CD14-positive monocyte (primary cell): Measurements from ENCODE around the gene CDH4. TPM values are rescaled to one million over a fixed set of nuclear protein-coding genes. Genes with fewer than 3 reads are reported as not detected.

Source experiments
- DNase-seq, 3 donors: peaks; one replicate each; pipeline ENCODE4 v3.0.0-alpha.2; 2011 to 2022
- H2AFZ ChIP-seq: 2 replicates; pipeline ENCODE4 v1.6.0; 2012; ENCODE audit warnings: mild to moderate bottlenecking, low read depth, low read length, inconsistent platforms; ENCODE audit not compliant: insufficient read depth, poor library complexity, severe bottlenecking
- H3K27ac ChIP-seq, 2 donors: 1 replicate in 1 of 2; 2 replicates in 1 of 2; pipeline ENCODE4 v1.5.1; 2012 to 2013; ENCODE audit warnings: low read length in 2 of 2, control low read depth in 1 of 2, inconsistent platforms in 1 of 2, low read depth in 1 of 2, mild to moderate bottlenecking in 1 of 2
- H3K27me3 ChIP-seq, 2 donors: one replicate each; pipeline versions ENCODE4 v1.6.0 to v1.6.1; 2011 to 2013; ENCODE audit warnings: low read length in 2 of 2; ENCODE audit not compliant: control insufficient read depth in 2 of 2, insufficient read depth in 2 of 2
- H3K36me3 ChIP-seq, 2 donors: replicated peaks in 1 of 2; 1 replicate in 1 of 2; 2 replicates in 1 of 2; pipeline versions ENCODE4 v1.5.1 to v1.6.1; 2012 to 2013; ENCODE audit warnings: low read length in 2 of 2, control low read depth in 1 of 2, inconsistent platforms in 1 of 2, mild to moderate bottlenecking in 1 of 2; ENCODE audit not compliant: insufficient read depth in 2 of 2, control insufficient read depth in 1 of 2
- H3K4me1 ChIP-seq, 2 donors: 1 replicate in 1 of 2; 2 replicates in 1 of 2; pipeline versions ENCODE4 v1.5.1 to v1.6.1; 2012 to 2013; ENCODE audit warnings: low read length in 2 of 2, control low read depth in 1 of 2, inconsistent platforms in 1 of 2, mild to moderate bottlenecking in 1 of 2, moderate library complexity in 1 of 2; ENCODE audit not compliant: insufficient read depth in 2 of 2, control insufficient read depth in 1 of 2
- H3K4me2 ChIP-seq: replicated peaks from 2 replicates; pipeline ENCODE3; 2012; ENCODE audit warnings: low read length, moderate library complexity, mild to moderate bottlenecking; ENCODE audit not compliant: poor library complexity, severe bottlenecking; ENCODE audit errors: extremely low read depth
- H3K4me3 ChIP-seq, 3 experiments: fragments of 200-600 bp in 1 of 3; sonication (generic) in 1 of 3; replicated peaks in 1 of 3; 1 replicate in 2 of 3; 2 replicates in 1 of 3; pipeline ENCODE4 v1.5.1; 2011 to 2013; ENCODE audit warnings: low read length in 3 of 3, mild to moderate bottlenecking in 3 of 3, control low read depth in 2 of 3, low read depth in 2 of 3, inconsistent platforms in 1 of 3, moderate library complexity in 1 of 3
- H3K79me2 ChIP-seq: 2 replicates; pipeline ENCODE4 v1.6.0; 2012; ENCODE audit warnings: mild to moderate bottlenecking, control low read depth, inconsistent platforms, low read length, moderate library complexity; ENCODE audit not compliant: insufficient read depth
- H3K9ac ChIP-seq: 2 replicates; pipeline ENCODE4 v1.6.0; 2017; ENCODE audit warnings: low read length, mild to moderate bottlenecking; ENCODE audit not compliant: insufficient read depth, poor library complexity, severe bottlenecking
- H3K9me3 ChIP-seq, 2 donors: replicated peaks in 1 of 2; 1 replicate in 1 of 2; 2 replicates in 1 of 2; pipeline versions ENCODE4 v1.5.1 to v1.6.1; 2012 to 2013; ENCODE audit warnings: low read length in 2 of 2, control low read depth in 1 of 2; ENCODE audit not compliant: control insufficient read depth in 1 of 2, insufficient read depth in 1 of 2
- H4K20me1 ChIP-seq: 2 replicates; pipeline ENCODE4 v1.6.0; 2012; ENCODE audit warnings: mild to moderate bottlenecking, low read length, control low read depth, moderate library complexity; ENCODE audit not compliant: insufficient read depth
- H3K27ac Mint-ChIP-seq, 7 donors: one replicate each; pipeline ENCODE4 v1.8.0; 2020; ENCODE audit warnings: mild to moderate bottlenecking in 7 of 7, mixed read lengths in 7 of 7, moderate library complexity in 6 of 7, inconsistent platforms in 2 of 7
- H3K27me3 Mint-ChIP-seq, 3 donors: one replicate each; pipeline ENCODE4 v1.8.0; 2021 to 2022; ENCODE audit warnings: low read depth in 3 of 3, mild to moderate bottlenecking in 3 of 3, mixed read lengths in 3 of 3, moderate library complexity in 3 of 3, inconsistent platforms in 1 of 3
- H3K36me3 Mint-ChIP-seq, 2 donors: one replicate each; pipeline ENCODE4 v1.8.0; 2020; ENCODE audit warnings: mixed read lengths in 2 of 2, inconsistent platforms in 1 of 2, mild to moderate bottlenecking in 1 of 2
- H3K4me1 Mint-ChIP-seq: one replicate; pipeline ENCODE4 v1.8.0; 2020; ENCODE audit warnings: mild to moderate bottlenecking, mixed read lengths
- H3K4me3 Mint-ChIP-seq, 2 donors: one replicate each; pipeline ENCODE4 v1.8.0; 2020; ENCODE audit warnings: mild to moderate bottlenecking in 2 of 2, mixed read lengths in 2 of 2, moderate library complexity in 1 of 2
- H3K9me3 Mint-ChIP-seq, 7 donors: one replicate each; pipeline ENCODE4 v1.8.0; 2020 to 2022; ENCODE audit warnings: mixed read lengths in 7 of 7, mild to moderate bottlenecking in 6 of 7, moderate library complexity in 6 of 7, inconsistent platforms in 2 of 7
- CTCF ChIP-seq: fragments of 200-600 bp; IDR thresholded peaks from one replicate; pipeline ENCODE4 v1.8.0; 2022; ENCODE audit warnings: antibody characterized with exemption, mild to moderate bottlenecking
- WGBS: methylation state at CpG from one replicate; pipeline ENCODE4 v1.1.5; 2013; ENCODE audit warnings: missing lambda C conversion rate; ENCODE audit not compliant: insufficient coverage; 5-methylcytosine and 5-hydroxymethylcytosine counted together
- intact Hi-C, 2 donors: fragments of 100-400 bp; cut with micrococcal nuclease; formaldehyde crosslinking; loops; one replicate each; pipeline versions ENCODE4 v1.15.0 to v1.15.1; 2023
- polyA plus RNA-seq, 3 donors: library from polyadenylated mRNA; depleted of rRNA in 1 of 3; unstranded in 2 of 3; stranded (reverse) in 1 of 3; fragments of 300-500 nt in 2 of 3; fragments of >200 nt in 1 of 3; fragmentation: Illumina TruSeq in 2 of 3; gene quantifications; 1 replicate in 2 of 3; 2 replicates in 1 of 3; pipeline ENCODE4 v1.2.3, GENCODE V29; 2012 to 2021

Gene CDH4
- polyA plus RNA-seq, 3 donors = not detected

DNA sequence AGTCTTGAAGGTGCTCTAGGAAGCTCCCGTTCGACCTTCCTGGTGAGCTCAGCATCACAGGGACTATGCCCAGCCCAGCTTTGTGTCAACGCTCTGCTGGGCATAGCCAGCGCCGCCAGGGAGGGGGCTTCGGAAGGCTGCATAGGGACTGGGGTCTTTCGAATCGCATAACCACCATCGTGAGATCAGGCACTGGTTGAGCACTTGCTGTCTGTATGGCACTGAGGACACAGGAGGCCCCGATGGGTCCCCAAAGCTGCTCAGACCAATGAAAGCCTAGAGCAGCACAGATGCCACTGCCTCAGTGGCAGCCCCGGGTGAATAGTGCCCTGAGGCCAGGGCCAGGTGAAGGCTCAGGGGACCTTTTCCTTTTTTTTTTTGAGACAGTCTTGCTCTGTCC is 716.9 kb downstream of the CDH4 start:
- DNase-seq = no peak
- Histone ChIP-seq H3K4me2 (no peak overlapping the region), H3K4me1 (no peaks in the 10 kb centered on the region), H2AFZ (no peak overlapping the region), H3K36me3 (peaks cover 11 to 18% of the 10 kb centered on the region in 2 donors), H4K20me1 (no peaks in the 10 kb centered on the region), H3K27me3 (peaks cover 2 to 21% of the 10 kb centered on the region in 2 donors), H3K4me3 (no peak overlapping the region), H3K27ac (no peak overlapping the region), H3K79me2 (no peaks in the 10 kb centered on the region), H3K9me3 (peaks cover 7 to 16% of the 10 kb centered on the region in 2 donors), H3K9ac (no peak overlapping the region)
- Mint-ChIP-seq H3K4me1 (no peaks in the 10 kb centered on the region), H3K36me3 (peaks cover 19% of the 10 kb centered on the region in 2 donors), H3K4me3 (peak overlapping the region in 1 of 2 donors; percentile 45), H3K9me3 (peaks cover 7 to 15% (median 11%) of the 10 kb centered on the region in 7 donors), H3K27me3 (peaks cover 20 to 32% (median 24%) of the 10 kb centered on the region in 3 donors), H3K27ac (no peak overlapping the region)
- no peak for TF ChIP-seq CTCF
- WGBS = 94% methylated on average over 11 of the region's 11 CpGs
- intact Hi-C loops = no loop called here

GRCh38 chr20:61969806-61970205 is 717.7 kb downstream of the CDH4 start:
- Mint-ChIP-seq H3K9me3 (peaks cover 7 to 17% (median 11%) of the 10 kb centered on the region in 7 donors), H3K36me3 (peaks cover 27% of the 10 kb centered on the region in 2 donors), H3K4me1 (no peaks in the 10 kb centered on the region), H3K27ac (no peak overlapping the region), H3K4me3 (no peak overlapping the region), H3K27me3 (peaks cover 13 to 24% (median 16%) of the 10 kb centered on the region in 3 donors)
- H2AFZ ChIP-seq = no peak overlapping the region
- H3K9ac ChIP-seq = no peak overlapping the region
- H3K9me3 ChIP-seq = peaks cover 9 to 23% of the 10 kb centered on the region in 2 donors
- H3K4me3 ChIP-seq = no peak overlapping the region
- no peak for DNase-seq
- intact Hi-C loops = no loop called here
- peaks cover 2 to 16% of the 10 kb centered on the region in 2 donors for H3K27me3 ChIP-seq
- H3K4me1 ChIP-seq = no peaks in the 10 kb centered on the region
- no peak overlapping the region for H3K27ac ChIP-seq
- no peak overlapping the region for H3K4me2 ChIP-seq
- 93% methylated on average over 13 of the region's 27 CpGs for WGBS
- no peaks in the 10 kb centered on the region for H4K20me1 ChIP-seq
- no peaks in the 10 kb centered on the region for H3K79me2 ChIP-seq
- no peak for TF ChIP-seq CTCF
- peaks cover 18 to 26% of the 10 kb centered on the region in 2 donors for H3K36me3 ChIP-seq
